Tibial artery (tissue), 4 donors: ENCODE results near the gene APCS.

Experiments used
- DNase-seq, 2 donors: peaks; one replicate each; pipeline ENCODE4 v3.0.0-alpha.2; 2019
- H3K27ac ChIP-seq, 2 donors: fragments of 200-600 bp; sonication (generic) in 1 of 2; 1 replicate in 1 of 2; 2 replicates in 1 of 2; pipeline ENCODE4 v1.5.1; 2018 to 2019; ENCODE audit warnings: mild to moderate bottlenecking in 1 of 2
- H3K27me3 ChIP-seq, 2 donors: fragments of 200-600 bp; sonication (generic) in 1 of 2; one replicate each; pipeline versions ENCODE4 v1.5.1 to v1.6.0; 2016 to 2019
- H3K36me3 ChIP-seq, 3 donors: fragments of 200-600 bp; sonication (generic) in 2 of 3; one replicate each; pipeline ENCODE4 v1.5.1; 2016 to 2019; ENCODE audit warnings: mild to moderate bottlenecking in 2 of 3
- H3K4me1 ChIP-seq, 4 donors: fragments of 200-600 bp; sonication (generic) in 2 of 4; 1 replicate in 3 of 4; 2 replicates in 1 of 4; pipeline ENCODE4 v1.5.1; 2016 to 2019
- H3K4me3 ChIP-seq, 2 donors: fragments of 200-600 bp; sonication (generic) in 1 of 2; 1 replicate in 1 of 2; 2 replicates in 1 of 2; pipeline ENCODE4 v1.5.1; 2018 to 2019; ENCODE audit warnings: mild to moderate bottlenecking in 2 of 2
- H3K9me3 ChIP-seq, 3 donors: fragments of 200-600 bp; sonication (generic) in 1 of 3; one replicate each; pipeline ENCODE4 v1.5.1; 2016 to 2019
- CTCF ChIP-seq, 2 experiments: fragments of 200-600 bp in 1 of 2; fragments of 450-650 bp in 1 of 2; IDR thresholded peaks; one replicate each; pipeline ENCODE4 v1.5.1; 2017 to 2019; ENCODE audit warnings: antibody characterized with exemption in 2 of 2, mild to moderate bottlenecking in 1 of 2, moderate library complexity in 1 of 2
- intact Hi-C: fragments of 100-400 bp; cut with DNase I; formaldehyde crosslinking; loops from one replicate; pipeline ENCODE4 v1.15.0; 2023; ENCODE audit warnings: low total_unique reads

APCS gene

GRCh38 chr1:159602501-159602999 is 14.9 kb downstream of the APCS start:
- DNase-seq = no peak
- H3K9me3 ChIP-seq = no peaks in the 10 kb centered on the region
- no peak overlapping the region for H3K4me3 ChIP-seq
- intact Hi-C loops = no loop called here
- no peaks in the 10 kb centered on the region for H3K4me1 ChIP-seq
- no peak for TF ChIP-seq CTCF (IDR thresholded peaks at IDR 0.05)
- no peaks in the 10 kb centered on the region for H3K36me3 ChIP-seq
- H3K27ac ChIP-seq = no peak overlapping the region
- H3K27me3 ChIP-seq = no peaks in the 10 kb centered on the region

- DNase-seq = no peak
- Histone ChIP-seq H3K27ac (no peak overlapping the region), H3K36me3 (no peaks in the 10 kb centered on the region), H3K27me3 (no peaks in the 10 kb centered on the region), H3K4me3 (no peak overlapping the region), H3K4me1 (no peaks in the 10 kb centered on the region), H3K9me3 (no peaks in the 10 kb centered on the region)
- no peak for TF ChIP-seq CTCF (IDR thresholded peaks at IDR 0.05)
- intact Hi-C loops = no loop called here
These were observed 24.7 kb downstream of the APCS start for GRCh38 chr1:159612211-159612885.

GRCh38 chr1:159632922-159633321 is 45.3 kb downstream of the APCS start:
- no peak for DNase-seq
- intact Hi-C loops = no loop called here
- Histone ChIP-seq H3K36me3 (no peaks in the 10 kb centered on the region), H3K9me3 (peaks cover 0 to 4% (median 0%) of the 10 kb centered on the region in 3 donors), H3K27ac (no peak overlapping the region), H3K4me1 (no peaks in the 10 kb centered on the region), H3K27me3 (no peaks in the 10 kb centered on the region), H3K4me3 (no peak overlapping the region)
- no peak for TF ChIP-seq CTCF (IDR thresholded peaks at IDR 0.05)
